Hematopoietic multipotent progenitor cell treated with erythropoietin and hydrocortisone succinate and interleukin-3 and kit ligand, for 17 days (in vitro differentiated cells): ENCODE results near the gene CHKA.

Source experiments
- DNase-seq: peaks from one replicate; pipeline ENCODE4 v3.0.0-alpha.2; 2015; ENCODE audit warnings: low spot score

CHKA gene

GRCh38 chr11:68142441-68143309 lies 21.5 kb upstream of the CHKA start:
- no peak for DNase-seq

GRCh38 chr11:68142028-68142412 lies 20.8 kb upstream of the CHKA start:
- no peak for DNase-seq

- no peak for DNase-seq
Measured at GRCh38 chr11:68141246-68142027, 20.2 kb upstream of the CHKA start.

- no peak for DNase-seq
Measured at GRCh38 chr11:68140496-68141245, 19.5 kb upstream of the CHKA start.

- DNase-seq, result no peak
Measured at GRCh38 chr11:68138237-68138636, 17.0 kb upstream of the CHKA start.

- no peak for DNase-seq
Measured at GRCh38 chr11:68137833-68138232, 16.6 kb upstream of the CHKA start.

- DNase-seq, result no peak
Measured at GRCh38 chr11:68136866-68137265, 15.7 kb upstream of the CHKA start.

- no peak for DNase-seq
Measured at GRCh38 chr11:68135161-68135560, 14.0 kb upstream of the CHKA start.

GRCh38 chr11:68133761-68134160 lies 12.6 kb upstream of the CHKA start:
- DNase-seq, result no peak

GRCh38 chr11:68130121-68130520 lies 8.9 kb upstream of the CHKA start:
- DNase-seq, result no peak

- DNase-seq, result no peak
Measured at GRCh38 chr11:68128682-68129327, 7.6 kb upstream of the CHKA start.

- DNase-seq, result no peak
Measured at GRCh38 chr11:68127714-68128681, 6.8 kb upstream of the CHKA start.

GRCh38 chr11:68125164-68125563 lies 4.0 kb upstream of the CHKA start:
- no peak for DNase-seq

- DNase-seq, result no peak
Measured at GRCh38 chr11:68122936-68123539, 1.9 kb upstream of the CHKA start.

- peak; percentile 42 for DNase-seq
Measured at GRCh38 chr11:68120273-68121066, 718 bp downstream of the CHKA start.

GRCh38 chr11:68118706-68119448 lies 2.3 kb downstream of the CHKA start:
- no peak for DNase-seq

GRCh38 chr11:68117853-68118470 lies 3.2 kb downstream of the CHKA start:
- DNase-seq, result no peak

- DNase-seq, result no peak
Measured at GRCh38 chr11:68116974-68117373, 4.2 kb downstream of the CHKA start.
